GM12874 (cell line): Measurements from ENCODE around the gene GPR26.

Source experiments
- TF ChIP-seq, protein P1 (sequence below): IDR thresholded peaks from 2 replicates; pipeline ENCODE4 v1.5.1; 2011; ENCODE audit warnings: low read depth, mild to moderate bottlenecking, control low read depth, low read length, moderate library complexity; ENCODE audit not compliant: insufficient read depth

Gene GPR26

GRCh38 chr10:123624086-123624485 lies 42.1 kb upstream of the GPR26 start:
- TF ChIP-seq, protein P1, sequence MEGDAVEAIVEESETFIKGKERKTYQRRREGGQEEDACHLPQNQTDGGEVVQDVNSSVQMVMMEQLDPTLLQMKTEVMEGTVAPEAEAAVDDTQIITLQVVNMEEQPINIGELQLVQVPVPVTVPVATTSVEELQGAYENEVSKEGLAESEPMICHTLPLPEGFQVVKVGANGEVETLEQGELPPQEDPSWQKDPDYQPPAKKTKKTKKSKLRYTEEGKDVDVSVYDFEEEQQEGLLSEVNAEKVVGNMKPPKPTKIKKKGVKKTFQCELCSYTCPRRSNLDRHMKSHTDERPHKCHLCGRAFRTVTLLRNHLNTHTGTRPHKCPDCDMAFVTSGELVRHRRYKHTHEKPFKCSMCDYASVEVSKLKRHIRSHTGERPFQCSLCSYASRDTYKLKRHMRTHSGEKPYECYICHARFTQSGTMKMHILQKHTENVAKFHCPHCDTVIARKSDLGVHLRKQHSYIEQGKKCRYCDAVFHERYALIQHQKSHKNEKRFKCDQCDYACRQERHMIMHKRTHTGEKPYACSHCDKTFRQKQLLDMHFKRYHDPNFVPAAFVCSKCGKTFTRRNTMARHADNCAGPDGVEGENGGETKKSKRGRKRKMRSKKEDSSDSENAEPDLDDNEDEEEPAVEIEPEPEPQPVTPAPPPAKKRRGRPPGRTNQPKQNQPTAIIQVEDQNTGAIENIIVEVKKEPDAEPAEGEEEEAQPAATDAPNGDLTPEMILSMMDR = no peak

- TF ChIP-seq, protein P1 = no peak
Measured at GRCh38 chr10:123633106-123633505, 33.0 kb upstream of the GPR26 start.

DNA sequence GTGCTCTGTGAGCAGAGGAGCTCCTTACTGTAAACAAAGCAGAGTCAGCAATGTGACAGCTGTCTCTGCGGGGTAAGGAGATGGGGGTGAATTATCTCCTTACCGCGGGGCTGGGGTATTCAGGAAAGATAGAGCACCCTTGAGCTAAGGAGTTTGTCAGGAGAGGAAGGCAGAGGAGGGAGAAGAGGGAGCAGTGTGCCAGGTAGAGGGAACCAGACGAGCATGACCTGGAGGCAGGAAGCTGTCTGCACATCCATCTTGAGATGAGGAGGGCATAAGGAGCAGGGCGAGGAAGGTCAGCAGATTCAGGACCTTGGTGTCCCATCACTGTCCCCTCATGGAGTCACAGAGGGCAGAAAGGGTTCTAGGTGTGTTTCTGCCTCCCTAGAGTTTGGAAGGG lies 32.5 kb upstream of the GPR26 start:
- TF ChIP-seq, protein P1 = no peak

- TF ChIP-seq, protein P1 = no peak
Measured at GRCh38 chr10:123634221-123634620, 31.9 kb upstream of the GPR26 start.

- TF ChIP-seq, protein P1 = no peak
Measured at GRCh38 chr10:123635131-123635530, 31.0 kb upstream of the GPR26 start.

DNA sequence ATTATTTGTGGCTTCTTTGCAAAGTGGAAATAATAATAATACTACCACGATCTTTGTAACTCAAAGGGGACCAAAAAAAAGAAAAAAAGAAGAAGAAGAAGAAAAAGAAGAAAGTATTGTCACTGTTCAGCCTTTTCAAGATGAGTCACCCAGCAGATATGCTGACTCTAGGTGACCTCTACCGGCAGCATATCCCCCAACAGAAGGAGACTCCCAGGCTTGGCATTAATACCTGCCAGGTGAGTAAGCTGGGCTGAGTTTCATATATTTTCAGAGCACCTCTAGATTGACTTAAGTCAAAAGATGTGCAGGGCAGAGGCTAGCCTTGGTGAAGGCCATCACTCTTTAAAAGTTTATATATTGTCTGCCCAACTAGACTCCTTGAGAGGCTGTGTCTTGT lies 30.4 kb upstream of the GPR26 start:
- TF ChIP-seq, protein P1 = no peak

DNA sequence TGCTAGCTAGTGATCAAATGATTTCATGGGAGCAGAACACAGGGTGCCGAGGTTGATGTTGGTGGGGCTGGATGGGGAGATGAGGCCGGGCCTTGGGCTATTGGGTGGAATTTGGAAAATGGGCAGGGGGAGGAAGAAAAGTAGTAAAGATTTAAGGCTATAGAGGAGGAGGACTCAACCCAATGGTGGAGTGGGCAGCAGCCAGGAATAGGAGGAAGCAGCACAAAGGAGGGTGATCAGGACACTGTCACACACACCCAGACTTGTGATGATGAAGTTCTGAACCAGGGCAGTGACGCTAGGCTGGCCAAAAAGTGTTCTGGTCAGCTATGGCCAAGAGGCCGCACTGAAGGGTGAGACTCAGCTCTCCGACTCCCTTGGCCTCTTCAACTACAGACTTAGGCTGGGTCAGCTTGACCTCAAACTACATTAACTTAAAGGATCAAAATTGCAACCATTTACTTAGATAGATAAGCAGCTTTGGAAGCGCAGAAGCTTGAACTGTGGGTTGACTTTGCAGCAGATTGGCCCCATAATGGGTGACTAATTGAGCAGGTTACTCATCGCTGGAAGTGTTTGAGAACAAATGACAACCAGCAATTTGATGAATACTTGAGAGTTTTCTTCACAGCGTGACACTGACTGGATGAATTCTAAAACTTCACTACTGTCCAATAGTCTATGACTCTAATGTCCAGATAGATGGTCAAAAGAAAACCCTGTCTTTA lies 29.4 kb upstream of the GPR26 start:
- TF ChIP-seq, protein P1 = no peak
